AG04449 (cell line): ENCODE results near the gene THTPA.

Experiments
- CTCF ChIA-PET: fragments of 350-600 bp; formaldehyde crosslinking; extraction: SDS; loops from one replicate; lab custom pipeline; 2021; ENCODE audit warnings: antibody characterized with exemption; lab: Yijun Ruan, JAX
- POLR2A ChIA-PET: fragments of 400-600, 350-600 bp; formaldehyde crosslinking; extraction: SDS; loops from one replicate; lab custom pipeline; 2020; ENCODE audit warnings: antibody characterized with exemption, inconsistent platforms; lab: Yijun Ruan, JAX
- DNase-seq: peaks from one replicate; pipeline ENCODE4 v3.0.0-alpha.2; 2010; ENCODE audit warnings: low read depth, low spot score
- H3K4me3 ChIP-seq: 2 replicates; pipeline ENCODE4 v1.5.1; 2011; ENCODE audit warnings: low read depth, mild to moderate bottlenecking, control low read depth, low read length
- CTCF ChIP-seq: IDR thresholded peaks from one replicate; pipeline ENCODE4 v1.5.1; 2011; ENCODE audit warnings: mild to moderate bottlenecking, moderate library complexity, low read length, control low read depth, inconsistent platforms; ENCODE audit not compliant: insufficient read depth; ENCODE audit errors: missing control alignments

THTPA gene

GRCh38 chr14:23570806-23571483 lies 14.9 kb downstream of the THTPA start:
- no peak for TF ChIP-seq CTCF
- no peak for DNase-seq
- no peak overlapping the region for H3K4me3 ChIP-seq
- ChIA-PET POLR2A (no interaction called here), CTCF (interaction anchor here (1.1 to 19.3 kb wide), 4 partner anchors 8 to 89 kb away, joined by 3 to 910 read pairs (median 10); no protein-coding TSS in a partner anchor)

- DNase-seq, result no peak
- H3K4me3 ChIP-seq, result no peak overlapping the region
- TF ChIP-seq CTCF, result no peak
- POLR2A ChIA-PET, result no interaction called here
- CTCF ChIA-PET, result interaction anchor here (1.0 to 19.3 kb wide), 5 partner anchors 9 to 90 kb away, joined by 3 to 910 read pairs (median 5); partner anchors contain the start of gene THTPA
Measured at GRCh38 chr14:23571701-23572523, 15.8 kb downstream of the THTPA start.

GRCh38 chr14:23572524-23572828 lies 16.4 kb downstream of the THTPA start:
- no peak for TF ChIP-seq CTCF
- CTCF ChIA-PET, result interaction anchor here (1.0 to 19.3 kb wide), 4 partner anchors 11 to 91 kb away, joined by 3 to 910 read pairs (median 4); partner anchors contain the start of gene THTPA
- H3K4me3 ChIP-seq, result no peak overlapping the region
- POLR2A ChIA-PET, result no interaction called here
- no peak for DNase-seq

- DNase-seq, result no peak
- no peak for TF ChIP-seq CTCF
- no peak overlapping the region for H3K4me3 ChIP-seq
- ChIA-PET POLR2A (no interaction called here), CTCF (interaction anchor here (1.0 to 19.3 kb wide), 4 partner anchors 11 to 91 kb away, joined by 3 to 910 read pairs (median 4); partner anchors contain the start of gene THTPA)
Measured at GRCh38 chr14:23572836-23573235, 16.8 kb downstream of the THTPA start.

GRCh38 chr14:23573384-23574015 lies 17.4 kb downstream of the THTPA start:
- POLR2A ChIA-PET, result no interaction called here
- H3K4me3 ChIP-seq, result no peak overlapping the region
- no peak for DNase-seq
- TF ChIP-seq CTCF, result no peak
- CTCF ChIA-PET, result interaction anchor here (1.5 to 19.3 kb wide), 3 partner anchors 12 to 92 kb away, joined by 4 to 910 read pairs (median 5); no protein-coding TSS in a partner anchor
